ENCODE results near the gene CDYL. TPM values are rescaled to one million over a fixed set of nuclear protein-coding genes. Genes with fewer than 3 reads are reported as not detected.

Gene CDYL
- total and polyA plus RNA-seq, 2 of the 4 experiments (the other 2 are of a cell fraction): 14.2 to 92.1 TPM

- ChIA-PET CTCF (interaction anchor here (1.4 kb wide), 1 partner anchor 9 kb away, joined by 3 read pairs; no protein-coding TSS in a partner anchor), POLR2A (ENCODE audit: unreplicated experiment) (interaction anchor here (0.6 kb wide), 1 partner anchor 127 kb away, joined by 3 read pairs; no protein-coding TSS in a partner anchor)
- in situ Hi-C loops (cut with MboI; ENCODE audit: low sequenced_read_pairs): no loop called here
- Histone ChIP-seq H2AK9ac (replicated peaks; ENCODE audit: low read depth, low read length, poor library complexity) (no peak overlapping the region), H2BK20ac (ENCODE audit: low read depth, low read length) (no peak overlapping the region), H3K4me3 (ENCODE audit: insufficient read depth, low read depth, low read length) (no peak overlapping the region), H2BK120ac (ENCODE audit: low read depth, low read length) (no peak overlapping the region), H4K8ac (ENCODE audit: low read depth in 2 of 2, low read length in 2 of 2) (no peak overlapping the region), H4K5ac (ENCODE audit: low read depth, low read length) (no peak overlapping the region), H4K91ac (ENCODE audit: insufficient read depth, low read depth, low read length) (no peak overlapping the region), H3K27ac (ENCODE audit: insufficient read depth, low read length) (no peak overlapping the region), H3K4me2 (ENCODE audit: low read depth, low read length) (no peak overlapping the region), H2BK5ac (ENCODE audit: low read depth, low read length, poor library complexity, severe bottlenecking) (no peak overlapping the region), H2BK15ac (ENCODE audit: low read depth, low read length) (no peak overlapping the region), H2AK5ac (ENCODE audit: low read depth, low read length) (no peak overlapping the region), H3K14ac (replicated peaks; ENCODE audit: low read depth, low read length) (no peak overlapping the region), H3K9me1 (ENCODE audit: insufficient read depth, low read length) (peaks cover 18% of the 10 kb centered on the region), H3K27me3 (ENCODE audit: control insufficient read depth, insufficient read depth, low read length) (no peaks in the 10 kb centered on the region), H3K56ac (ENCODE audit: extremely low read depth, insufficient read depth, low read length) (no peak overlapping the region), H3K9me3 (ENCODE audit: control insufficient read depth, insufficient read depth, low read length) (peaks cover 3% of the 10 kb centered on the region; the same call in 1 of the 2 replicates), H3K23ac (ENCODE audit: low read depth, low read length) (no peak overlapping the region), H3K4ac (ENCODE audit: low read depth, low read length) (no peak overlapping the region), H3K4me1 (ENCODE audit: control insufficient read depth, insufficient read depth, low read length) (peaks cover 9% of the 10 kb centered on the region), H3K9ac (ENCODE audit: low read depth, low read length) (no peak overlapping the region), H3K18ac (ENCODE audit: low read depth, low read length) (no peak overlapping the region), H2AFZ (replicated peaks; ENCODE audit: low read length, poor library complexity) (no peak overlapping the region), H3K36me3 (ENCODE audit: control insufficient read depth, insufficient read depth, low read length) (no peaks in the 10 kb centered on the region), H4K20me1 (ENCODE audit: insufficient read depth, low read length) (peaks cover 80% of the 10 kb centered on the region), H3K79me1 (ENCODE audit: low read depth in 1 of 2, low read length in 2 of 2) (peaks cover 20 to 78% of the 10 kb centered on the region in 2 experiments)
- DNase-seq (no peak), ATAC-seq (ENCODE audit: low read depth) (no peak)
- dilution Hi-C loops (cut with HindIII; ENCODE audit: low sequenced_read_pairs, unreplicated experiment): no loop called here
- WGBS, 2 experiments (ENCODE audit: extremely low coverage in 2 of 2, insufficient read length in 1 of 2): no CpG with 5 or more reads among the region's 4 CpGs
- intact Hi-C loops (cut with micrococcal nuclease): loop anchor here (10.0 kb wide), 1 partner anchor 488 kb away; no protein-coding TSS in a partner anchor
- no TSS peak for BruUV-seq (replicated peaks)
- TF ChIP-seq BHLHE40 (IDR thresholded peaks at IDR 0.05; ENCODE audit: low read depth, low read length) (no peak), POLR2A (IDR thresholded peaks at IDR 0.05; ENCODE audit: low read depth, low read length) (no peak), MAFK (IDR thresholded peaks at IDR 0.05; ENCODE audit: low read depth, low read length) (no peak), NFE2L2 (IDR thresholded peaks at IDR 0.05; ENCODE audit: low read depth, low read length) (no peak), CHD1 (IDR thresholded peaks at IDR 0.05; ENCODE audit: low read depth, low read length) (no peak), MAZ (IDR thresholded peaks at IDR 0.05; ENCODE audit: borderline replicate concordance, low read depth, low read length) (no peak), RFX5 (IDR thresholded peaks at IDR 0.05; ENCODE audit: low read depth, low read length) (no peak), RCOR1 (IDR thresholded peaks at IDR 0.05; ENCODE audit: insufficient replicate concordance, low read length) (no peak), RAD21 (IDR thresholded peaks at IDR 0.05; ENCODE audit: low read length) (no peak), FOS (IDR thresholded peaks at IDR 0.05; ENCODE audit: low read depth, low read length) (no peak), MXI1 (IDR thresholded peaks at IDR 0.05; ENCODE audit: borderline replicate concordance, low read depth, low read length) (no peak), CEBPB (IDR thresholded peaks at IDR 0.05; ENCODE audit: low read depth, low read length) (no peak), SMC3 (IDR thresholded peaks at IDR 0.05; ENCODE audit: low read depth, low read length) (no peak), USF2 (IDR thresholded peaks at IDR 0.05; ENCODE audit: low read depth, low read length) (no peak)
- TF ChIP-seq, protein P1, sequence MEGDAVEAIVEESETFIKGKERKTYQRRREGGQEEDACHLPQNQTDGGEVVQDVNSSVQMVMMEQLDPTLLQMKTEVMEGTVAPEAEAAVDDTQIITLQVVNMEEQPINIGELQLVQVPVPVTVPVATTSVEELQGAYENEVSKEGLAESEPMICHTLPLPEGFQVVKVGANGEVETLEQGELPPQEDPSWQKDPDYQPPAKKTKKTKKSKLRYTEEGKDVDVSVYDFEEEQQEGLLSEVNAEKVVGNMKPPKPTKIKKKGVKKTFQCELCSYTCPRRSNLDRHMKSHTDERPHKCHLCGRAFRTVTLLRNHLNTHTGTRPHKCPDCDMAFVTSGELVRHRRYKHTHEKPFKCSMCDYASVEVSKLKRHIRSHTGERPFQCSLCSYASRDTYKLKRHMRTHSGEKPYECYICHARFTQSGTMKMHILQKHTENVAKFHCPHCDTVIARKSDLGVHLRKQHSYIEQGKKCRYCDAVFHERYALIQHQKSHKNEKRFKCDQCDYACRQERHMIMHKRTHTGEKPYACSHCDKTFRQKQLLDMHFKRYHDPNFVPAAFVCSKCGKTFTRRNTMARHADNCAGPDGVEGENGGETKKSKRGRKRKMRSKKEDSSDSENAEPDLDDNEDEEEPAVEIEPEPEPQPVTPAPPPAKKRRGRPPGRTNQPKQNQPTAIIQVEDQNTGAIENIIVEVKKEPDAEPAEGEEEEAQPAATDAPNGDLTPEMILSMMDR (conservative IDR thresholded peaks at IDR 0.05; ENCODE audit: low read depth, low read length): no peak
- TF ChIP-seq, protein P2, sequence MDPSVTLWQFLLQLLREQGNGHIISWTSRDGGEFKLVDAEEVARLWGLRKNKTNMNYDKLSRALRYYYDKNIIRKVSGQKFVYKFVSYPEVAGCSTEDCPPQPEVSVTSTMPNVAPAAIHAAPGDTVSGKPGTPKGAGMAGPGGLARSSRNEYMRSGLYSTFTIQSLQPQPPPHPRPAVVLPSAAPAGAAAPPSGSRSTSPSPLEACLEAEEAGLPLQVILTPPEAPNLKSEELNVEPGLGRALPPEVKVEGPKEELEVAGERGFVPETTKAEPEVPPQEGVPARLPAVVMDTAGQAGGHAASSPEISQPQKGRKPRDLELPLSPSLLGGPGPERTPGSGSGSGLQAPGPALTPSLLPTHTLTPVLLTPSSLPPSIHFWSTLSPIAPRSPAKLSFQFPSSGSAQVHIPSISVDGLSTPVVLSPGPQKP (IDR thresholded peaks at IDR 0.05; ENCODE audit: borderline replicate concordance, low read depth, low read length): no peak
Measured at GRCh38 chr6:4802312-4802935, 26.2 kb downstream of the CDYL start.

Measured in IMR-90 (cell line).